SIG-M5 treated with dmso at 0.1 percent for 504 hours (cell line): ENCODE data around the gene PIGH.
"Not testable (repeated sequence)": the region's sequence is repeated elsewhere in the genome, so short reads cannot be mapped to it uniquely, and the experiment has no call there.

Source experiments
- DNase-seq: peaks from one replicate; lab custom pipeline; 2025; ENCODE audit not compliant: unreplicated experiment; lab: John Stamatoyannopoulos, UW

PIGH gene, protein sequence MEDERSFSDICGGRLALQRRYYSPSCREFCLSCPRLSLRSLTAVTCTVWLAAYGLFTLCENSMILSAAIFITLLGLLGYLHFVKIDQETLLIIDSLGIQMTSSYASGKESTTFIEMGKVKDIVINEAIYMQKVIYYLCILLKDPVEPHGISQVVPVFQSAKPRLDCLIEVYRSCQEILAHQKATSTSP

DNA sequence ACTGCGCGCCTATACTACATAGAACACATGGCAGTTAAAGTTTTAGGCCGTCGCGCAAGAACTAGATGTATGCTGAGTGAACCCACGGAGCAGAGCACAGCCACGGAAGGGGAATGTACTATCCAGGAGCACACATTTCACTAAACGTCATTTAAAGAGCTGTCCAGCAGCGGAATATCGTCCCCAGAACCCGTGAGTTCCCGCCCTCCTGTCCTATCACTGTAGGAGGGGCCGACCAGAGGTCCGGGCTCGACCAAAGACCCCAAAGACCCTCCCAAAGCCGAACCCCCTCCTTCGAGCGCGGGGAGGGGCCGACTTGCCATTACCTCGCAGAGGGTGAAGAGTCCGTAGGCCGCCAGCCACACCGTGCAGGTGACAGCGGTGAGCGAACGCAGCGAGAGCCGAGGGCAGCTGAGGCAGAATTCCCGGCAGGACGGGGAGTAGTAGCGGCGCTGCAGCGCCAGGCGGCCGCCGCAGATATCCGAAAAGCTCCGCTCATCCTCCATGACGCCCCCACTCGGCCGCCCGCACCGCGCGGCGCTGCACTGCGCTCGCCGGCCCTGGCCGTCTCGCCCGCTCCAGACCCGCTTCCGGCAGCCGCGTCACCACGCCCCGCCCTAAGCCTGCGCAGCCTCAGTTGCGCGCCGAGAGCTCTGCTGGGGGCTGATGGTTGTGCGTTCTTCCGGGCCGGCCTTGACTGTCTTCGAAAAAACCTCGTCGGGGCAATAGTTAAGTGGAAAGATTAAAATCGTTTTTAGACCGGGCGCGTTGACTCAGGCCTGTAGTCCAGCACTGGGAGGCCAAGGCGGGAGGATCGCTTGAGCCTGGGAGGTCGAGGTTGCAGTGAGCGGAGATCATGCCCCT is at the start of gene PIGH:
Gene PIGH, minus strand, starts transcription at position 571 of the 864 bp plus-strand sequence. Its CDS starts 65 bp downstream, at position 506.
- DNase-seq, result peak; percentile 80

DNA sequence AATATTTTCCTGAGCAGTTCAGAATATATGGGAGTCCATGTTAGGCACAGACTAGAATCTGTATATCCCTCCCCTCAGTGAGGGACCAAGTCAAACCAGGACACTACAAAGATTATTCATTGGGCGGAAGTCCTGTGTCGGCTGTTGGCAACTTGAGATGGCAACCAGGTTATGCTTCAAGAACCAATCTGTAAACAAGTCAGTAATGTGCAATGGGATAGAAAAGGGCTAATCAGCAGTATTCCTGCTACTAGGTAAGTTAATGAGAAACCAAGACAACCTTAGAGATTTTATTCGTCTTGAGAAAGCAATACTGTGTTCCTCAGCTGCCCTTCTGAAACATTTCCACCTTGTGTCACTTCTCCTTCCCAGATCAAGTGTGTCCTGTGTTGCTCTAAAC is 46.1 kb upstream of the PIGH start:
- no peak for DNase-seq

DNA sequence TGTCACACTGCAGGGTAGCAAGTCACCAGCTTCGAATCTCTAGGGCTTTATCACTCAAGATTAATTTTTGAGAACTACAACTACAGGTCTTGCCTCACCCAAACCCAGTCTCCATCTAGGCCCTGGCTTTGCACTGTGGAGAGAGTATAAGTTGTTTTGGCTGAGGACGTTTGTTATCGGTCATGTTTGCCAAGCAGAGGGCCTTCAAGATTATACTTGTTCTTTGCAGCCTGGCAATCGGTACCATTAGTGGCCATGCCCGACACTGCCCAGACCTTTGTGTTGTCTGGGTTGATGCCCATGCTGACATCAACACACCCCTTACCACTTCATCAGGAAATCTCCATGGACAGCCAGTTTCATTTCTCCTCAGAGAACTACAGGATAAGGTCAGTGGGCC is 45.3 kb upstream of the PIGH start:
- no peak for DNase-seq

DNA sequence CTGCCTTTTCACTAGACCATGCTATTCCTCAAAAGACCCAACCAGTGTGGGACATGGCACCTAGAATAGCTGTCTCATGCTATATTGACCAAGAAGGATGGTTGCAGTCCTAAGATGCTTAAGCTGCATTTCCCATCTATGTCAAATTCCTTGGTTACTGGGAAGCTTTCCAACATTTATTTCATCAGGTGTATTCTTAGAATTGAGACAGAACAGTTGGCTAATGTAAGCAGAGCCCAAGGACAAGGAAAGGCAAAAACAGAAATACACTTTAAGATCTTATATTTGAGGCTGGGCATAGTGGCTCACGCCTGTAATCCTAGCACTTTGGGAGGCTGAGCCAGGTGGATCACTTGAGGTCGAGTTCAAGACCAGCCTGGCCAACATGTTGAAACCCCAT is 44.4 kb upstream of the PIGH start:
- DNase-seq, result no peak

DNA sequence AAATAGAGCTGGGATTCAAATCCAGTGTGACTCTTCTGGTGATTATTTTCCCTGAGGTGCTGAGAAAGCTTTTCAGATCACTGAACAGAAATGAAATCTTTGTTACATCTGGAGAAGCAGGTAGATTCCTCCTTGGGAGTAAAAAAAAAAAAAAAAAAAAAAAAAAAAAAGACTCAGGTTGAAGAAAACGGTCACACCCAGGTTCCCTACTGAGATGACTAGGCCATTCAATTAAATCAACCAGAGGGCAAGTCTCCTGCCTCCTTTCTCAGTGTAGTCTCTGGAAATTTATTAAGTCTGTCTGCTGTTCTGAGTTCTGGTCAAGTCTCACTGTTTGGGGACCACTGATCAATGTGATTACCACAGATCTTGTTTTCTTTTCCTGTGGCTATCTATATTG is 43.6 kb upstream of the PIGH start:
- DNase-seq, result no peak

DNA sequence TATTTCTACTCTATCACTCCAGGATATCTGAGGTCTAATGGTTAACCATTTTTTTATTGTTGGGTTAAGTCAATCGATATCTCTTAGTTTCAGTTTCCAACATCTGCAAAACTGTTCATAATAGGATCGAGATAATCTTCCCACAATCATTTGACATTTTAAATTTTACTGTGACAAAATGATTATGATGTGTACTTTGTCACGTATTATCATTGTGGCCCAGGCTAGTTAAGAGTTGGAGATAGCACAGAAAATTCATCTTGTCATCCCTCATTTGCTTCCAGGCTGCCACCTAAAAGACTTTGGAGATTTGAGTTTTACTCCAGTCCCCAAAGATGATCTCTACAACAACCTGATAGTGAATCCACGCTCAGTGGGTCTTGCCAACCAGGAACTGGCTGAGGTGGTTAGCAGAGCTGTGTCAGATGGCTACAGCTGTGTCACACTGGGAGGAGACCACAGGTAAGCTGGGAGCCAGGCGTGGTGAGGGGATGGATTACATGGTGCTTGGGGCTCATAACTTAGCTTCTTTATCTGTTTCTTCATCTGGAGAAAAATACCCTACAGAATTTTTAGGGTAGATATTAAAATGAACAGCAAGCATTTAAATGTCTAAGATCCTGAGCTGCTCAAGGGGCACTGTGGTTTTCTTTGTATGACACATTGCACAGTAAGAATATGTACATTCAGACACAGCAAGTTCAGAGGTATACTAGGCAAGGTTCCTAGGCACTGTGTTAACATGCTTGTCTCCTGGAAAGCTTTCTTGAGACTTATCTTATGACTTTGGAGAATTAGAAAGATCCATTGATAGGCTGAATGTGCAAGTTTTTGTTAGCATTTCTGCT is 42.1 kb upstream of the PIGH start:
- DNase-seq, result no peak

DNA sequence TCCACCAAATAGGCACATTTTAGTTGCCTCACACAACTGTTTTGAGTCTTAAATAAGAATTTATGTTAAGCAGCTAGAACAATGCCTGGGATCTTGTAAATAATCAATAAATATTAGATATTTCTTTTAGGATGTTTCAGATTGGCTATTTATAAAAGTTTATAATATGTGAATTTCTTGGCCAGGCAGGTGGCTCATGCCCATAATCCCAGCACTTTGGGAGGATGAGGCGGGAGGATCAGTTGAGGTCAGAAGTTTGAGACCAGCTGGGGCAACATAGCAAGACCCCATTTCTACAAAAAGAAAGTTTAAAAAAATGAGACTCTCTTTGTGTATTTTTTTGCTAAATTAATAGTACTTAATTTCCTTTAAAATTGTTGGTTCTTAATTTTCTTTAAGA is 41.4 kb upstream of the PIGH start:
- DNase-seq, result no peak

DNA sequence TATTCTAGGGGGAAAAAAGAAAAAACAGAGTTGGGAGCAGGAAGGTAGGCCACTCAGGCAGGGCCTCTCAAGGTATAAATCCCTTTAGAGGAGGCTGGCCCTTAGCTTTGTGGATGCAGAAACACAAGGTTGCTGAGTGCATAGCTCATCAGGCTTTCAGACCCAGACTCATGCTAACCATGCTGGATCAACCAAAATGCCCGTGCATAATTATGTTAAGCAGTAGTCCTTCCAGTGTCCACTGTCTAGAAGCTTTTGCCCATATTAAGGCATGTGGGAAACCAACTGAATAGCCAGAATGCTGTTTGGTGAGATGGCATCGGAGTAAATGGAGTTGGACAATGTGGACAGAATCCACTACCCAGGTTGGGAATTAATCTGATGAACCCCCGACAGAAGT is 38.6 kb upstream of the PIGH start:
- DNase-seq, result no peak

DNA sequence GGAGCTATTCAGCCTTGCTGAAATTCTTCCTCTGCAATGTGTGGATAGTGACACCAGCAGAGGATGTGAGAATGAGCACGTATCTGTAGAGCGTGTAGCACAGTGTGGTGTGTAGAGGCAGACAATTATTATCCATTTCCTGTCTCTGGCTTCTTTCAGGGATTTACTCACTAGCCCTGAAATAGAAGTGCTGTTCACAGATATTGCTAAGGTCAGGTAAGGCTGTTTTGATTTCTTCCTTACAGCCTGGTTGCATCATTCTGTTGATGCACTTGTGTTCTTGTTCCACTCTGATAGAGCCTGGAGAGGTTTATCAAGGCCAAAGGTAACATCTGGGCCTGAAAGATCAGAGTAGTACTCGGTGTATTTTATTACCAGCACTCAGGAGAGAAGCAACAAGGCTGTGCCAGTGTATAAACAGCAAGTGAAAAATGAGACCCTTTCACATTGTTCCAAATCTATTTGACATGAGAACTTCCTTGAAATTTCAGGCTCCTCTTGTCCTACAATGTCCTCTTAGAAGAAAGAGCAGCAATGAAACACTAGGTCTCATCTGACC is 36.4 kb upstream of the PIGH start:
- no peak for DNase-seq

DNA sequence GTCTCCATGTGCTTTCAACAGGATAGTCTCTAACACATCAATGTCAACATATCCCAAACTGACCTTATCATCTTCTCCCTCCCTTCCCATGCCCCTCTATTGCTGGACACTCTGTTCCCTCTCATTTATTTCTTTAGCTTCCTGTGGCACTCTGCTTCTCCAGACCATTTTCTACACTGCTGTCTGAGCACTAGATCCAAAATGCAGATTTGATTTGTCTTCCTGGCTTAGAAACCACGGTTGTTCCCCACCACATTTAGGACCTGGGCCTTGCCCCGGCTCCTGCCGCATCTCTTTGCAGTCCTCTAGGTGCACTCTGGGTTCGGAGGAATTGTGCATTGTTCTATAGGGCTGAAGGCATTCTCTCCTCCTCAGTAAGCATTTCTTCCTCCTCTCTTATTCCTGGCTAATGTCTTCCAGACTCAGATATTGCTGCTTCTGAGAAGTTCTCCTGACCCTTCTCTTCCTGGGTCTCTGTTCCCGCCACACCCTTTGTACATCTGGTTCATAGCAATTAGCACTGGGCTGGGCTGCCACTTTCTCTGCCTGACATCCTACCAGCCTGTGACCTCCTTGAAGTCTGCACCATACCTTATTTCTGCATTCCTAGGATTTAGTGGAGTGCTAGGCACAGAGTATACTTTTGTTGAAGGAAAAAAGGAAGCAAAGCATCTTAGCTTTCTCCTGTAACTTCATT is 33.5 kb upstream of the PIGH start:
- DNase-seq, result no peak

DNA sequence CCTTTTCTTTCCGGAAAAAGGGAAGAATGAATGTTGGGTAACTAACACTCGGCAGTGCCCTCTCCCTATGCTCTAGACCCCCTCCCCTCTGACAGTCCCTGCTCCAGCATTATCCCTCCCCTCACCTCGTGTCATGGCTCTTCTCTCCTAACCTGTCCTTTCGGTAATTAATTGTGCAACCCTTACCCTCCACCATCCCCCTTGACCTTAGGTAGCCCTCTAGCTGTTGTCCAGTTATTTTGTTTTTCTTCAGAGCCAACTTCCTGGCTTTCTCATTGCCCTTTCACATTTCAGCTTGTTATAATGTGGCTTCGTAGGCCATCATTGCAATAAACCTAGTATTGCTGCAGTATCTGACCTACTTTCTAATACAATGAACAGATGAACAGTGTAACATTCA is 30.9 kb upstream of the PIGH start:
- no peak for DNase-seq

DNA sequence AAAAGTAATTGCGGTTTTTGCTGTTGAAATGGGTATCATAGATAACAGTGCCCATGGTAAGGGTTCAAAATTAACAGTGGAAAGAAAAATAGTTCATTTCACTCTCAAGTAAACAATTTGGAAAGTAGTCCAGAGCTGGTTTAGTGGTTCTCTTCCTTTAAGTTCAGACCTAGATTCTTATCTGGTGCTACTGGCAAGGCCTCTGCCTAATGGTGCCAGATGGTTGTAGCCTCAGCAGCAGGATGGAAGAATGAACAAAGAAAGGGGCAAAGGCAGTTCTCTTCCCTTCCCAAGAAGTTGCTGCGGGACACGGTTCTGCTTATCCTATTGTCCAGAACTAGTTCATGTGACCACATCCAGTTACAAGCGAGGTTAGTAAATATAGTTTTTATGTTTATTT is 30.1 kb upstream of the PIGH start:
- DNase-seq, result no peak

DNA sequence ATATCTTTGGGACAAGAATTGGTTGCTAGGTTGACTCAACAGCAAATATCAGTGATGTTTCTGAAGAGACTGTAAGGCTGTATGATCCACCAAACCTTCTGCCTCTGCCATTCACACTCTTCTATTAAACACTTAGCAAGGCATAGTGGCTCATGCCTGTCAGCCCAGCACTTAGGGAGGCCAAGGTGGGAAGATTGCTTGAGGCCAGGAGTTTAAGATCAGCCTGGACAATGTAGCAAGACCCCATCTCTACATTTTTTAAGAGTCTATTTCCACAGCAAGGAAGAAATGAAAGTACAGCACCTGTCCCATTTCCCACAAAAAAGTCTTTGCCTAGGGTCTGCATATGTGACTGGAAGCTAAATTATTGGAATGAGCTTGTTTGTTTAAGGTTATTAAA is 27.5 kb upstream of the PIGH start:
- DNase-seq, result no peak

DNA sequence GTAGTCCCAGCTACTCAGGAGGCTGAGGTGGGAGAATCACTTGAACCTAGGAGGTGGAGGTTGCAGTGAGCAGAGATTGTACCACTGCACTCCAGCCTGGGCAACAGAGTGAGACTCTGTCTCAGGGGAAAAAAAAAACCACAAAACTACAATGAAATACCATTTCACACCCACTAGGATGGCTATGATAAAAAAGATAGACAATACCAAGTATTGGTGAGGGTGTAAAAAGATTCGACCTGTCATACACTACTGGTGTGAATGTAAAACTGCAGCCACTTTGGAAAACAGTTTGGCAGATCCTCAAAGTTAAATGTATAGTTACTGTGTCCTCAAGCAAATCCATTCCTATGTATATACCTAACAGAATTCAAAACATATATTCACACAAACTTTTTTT is 26.1 kb upstream of the PIGH start:
- not testable (repeated sequence) for DNase-seq

DNA sequence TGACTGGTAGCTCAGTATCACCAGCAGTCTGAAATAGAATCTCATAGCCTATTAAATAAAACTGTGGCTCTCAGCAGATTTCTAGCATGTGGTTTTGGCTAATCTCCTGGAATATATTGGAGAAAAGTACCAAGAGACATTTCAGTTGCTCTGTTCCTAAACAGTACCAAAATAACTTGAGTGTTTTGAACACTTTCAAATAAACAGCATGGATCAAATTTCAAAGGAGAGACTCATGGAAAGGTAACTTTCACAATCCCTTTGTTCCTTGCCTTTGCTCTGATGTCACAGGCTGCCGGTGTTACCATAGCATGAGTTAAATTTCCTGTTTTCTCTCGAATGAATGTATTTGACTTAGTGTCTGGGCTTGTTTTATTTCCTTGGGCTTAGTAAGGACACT is 23.0 kb upstream of the PIGH start:
- DNase-seq, result no peak

DNA sequence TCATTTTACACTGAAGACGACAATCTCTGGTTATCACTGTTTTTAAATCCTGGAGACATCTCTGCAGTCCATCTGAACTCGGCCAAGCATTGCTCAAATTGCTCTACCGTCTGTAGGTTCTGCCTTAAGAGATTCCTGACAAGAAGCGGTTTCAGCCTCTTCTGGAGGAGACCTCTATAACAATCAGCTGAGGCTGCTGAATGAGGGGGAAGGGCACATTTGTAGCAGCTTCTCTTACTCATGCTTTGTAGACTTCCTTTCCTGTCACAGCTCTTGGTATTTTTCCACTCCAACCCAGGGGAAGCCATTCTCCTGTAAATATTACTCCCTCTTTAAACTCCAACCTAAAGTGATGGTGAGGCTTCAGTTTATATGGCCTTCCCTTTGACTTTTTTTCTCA is 22.6 kb upstream of the PIGH start:
- DNase-seq, result peak; percentile 20

DNA sequence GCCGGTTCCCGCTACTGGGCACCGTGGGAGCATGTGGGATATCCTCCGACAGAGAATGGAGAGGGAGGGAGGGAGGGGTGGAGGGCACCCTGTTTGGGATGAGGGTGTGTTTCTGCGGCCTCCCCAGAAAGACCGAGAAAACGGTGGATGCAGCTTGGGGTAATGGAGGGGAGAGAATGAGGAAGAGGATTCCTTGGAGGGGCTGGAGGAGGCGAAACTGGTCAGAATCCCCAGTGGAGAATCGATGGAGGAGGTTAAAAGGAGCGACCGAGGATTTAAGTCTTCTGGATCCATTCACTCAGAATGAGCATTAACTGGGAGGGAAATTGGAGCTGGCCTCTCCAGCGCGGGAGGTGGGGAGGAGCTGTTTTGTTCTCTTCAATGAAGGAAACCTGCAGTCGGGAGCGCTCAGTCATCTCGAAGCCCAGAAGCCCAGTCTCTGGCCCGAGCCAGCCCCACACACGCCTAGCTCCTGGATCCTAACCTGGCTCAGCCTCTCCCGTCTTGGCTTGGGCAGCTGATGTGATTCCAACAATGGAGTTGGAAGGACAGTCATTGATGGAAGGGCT is 20.2 kb upstream of the PIGH start:
- DNase-seq, result no peak

DNA sequence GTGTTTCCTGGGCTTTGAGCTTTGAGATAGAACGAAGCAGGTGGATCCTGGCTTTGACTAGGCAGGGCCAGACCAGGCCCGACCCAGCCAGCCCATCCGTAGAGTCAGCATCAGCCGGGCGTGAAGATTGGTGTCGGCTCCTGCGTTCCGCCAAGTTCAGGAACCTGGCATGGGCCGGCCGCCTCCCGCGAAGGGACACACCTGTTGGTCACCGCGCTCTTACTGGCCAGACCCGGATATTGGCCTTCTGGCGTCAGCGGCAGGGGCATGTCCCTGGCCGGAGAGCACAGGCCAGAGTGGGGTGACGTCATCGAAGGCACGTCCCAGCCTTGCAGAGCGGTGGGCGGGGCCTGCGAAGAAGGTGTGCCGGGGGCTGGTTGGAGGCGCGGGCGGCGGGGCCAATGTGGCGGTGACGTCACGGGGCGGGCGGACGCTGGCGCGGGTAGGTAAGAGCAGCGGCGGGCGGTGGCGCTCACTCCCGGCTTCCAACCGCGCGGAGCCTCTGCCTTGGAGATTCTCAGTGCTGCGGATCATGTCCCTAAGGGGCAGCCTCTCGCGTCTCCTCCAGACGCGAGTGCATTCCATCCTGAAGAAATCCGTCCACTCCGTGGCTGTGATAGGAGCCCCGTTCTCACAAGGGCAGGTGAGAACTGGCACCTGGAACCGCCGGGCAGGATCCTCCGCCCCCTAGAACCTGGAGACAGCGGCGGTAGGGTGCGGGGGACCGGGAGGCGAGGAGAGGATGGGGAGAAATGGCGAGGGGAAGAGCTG is 19.6 kb upstream of the PIGH start, which contains the start of gene ARG2:
Gene ARG2, plus strand, starts transcription at position 475 of the 771 bp plus-strand sequence. Its CDS starts 58 bp downstream, at position 533.
- peak; percentile 87 for DNase-seq

DNA sequence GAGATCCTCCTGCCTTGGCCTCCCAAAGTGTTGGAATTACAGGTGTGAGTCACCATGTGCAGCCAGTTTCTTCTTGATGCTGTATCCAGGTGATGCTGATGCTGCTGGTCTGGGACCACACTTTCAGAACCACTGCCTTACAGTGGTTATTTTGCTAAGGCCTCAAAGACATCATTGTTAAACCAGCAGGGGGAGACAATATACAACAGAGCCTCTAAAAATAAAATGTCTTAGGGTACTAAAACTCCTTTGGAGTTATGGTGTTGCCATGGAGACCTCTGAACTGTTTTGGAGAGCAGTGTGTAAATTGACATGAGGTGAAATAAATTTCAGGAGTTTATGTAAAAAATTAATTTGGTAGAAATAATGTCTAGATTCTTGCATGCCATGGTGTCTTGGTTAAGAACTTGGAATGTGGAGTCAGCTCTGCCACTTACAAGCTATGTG is 18.6 kb upstream of the PIGH start:
- DNase-seq, result peak; percentile 80

DNA sequence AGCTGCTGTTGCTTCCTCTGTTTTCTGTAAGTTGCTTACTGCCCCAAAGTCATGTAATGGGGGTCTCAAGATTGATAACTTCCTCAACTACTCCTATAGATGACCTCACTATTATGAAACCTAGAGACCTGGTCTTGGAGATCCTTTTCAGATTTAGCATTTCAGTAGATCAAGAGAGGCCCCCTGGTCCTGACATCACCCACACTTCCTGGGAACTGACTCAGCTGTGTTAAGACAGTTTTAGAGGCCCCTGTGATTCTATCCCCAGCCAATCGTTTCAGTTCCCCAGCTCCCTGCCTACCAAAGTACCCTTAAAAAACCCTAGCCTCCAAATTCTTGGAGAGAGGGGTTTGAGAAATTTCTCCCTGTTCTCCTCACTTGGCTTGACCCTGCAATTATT is 10.4 kb upstream of the PIGH start:
- DNase-seq, result no peak
